Stimulated activated CD8-positive, alpha-beta memory T cell treated with anti-CD3 and anti-CD28 coated beads, Interleukin-12 subunit alpha, Interleukin-12 subunit beta, amount 100 ng/mL, for 24 hours (primary cell): ENCODE data around the gene SUGT1.

Experiments used
- DNase-seq: peaks from one replicate; pipeline ENCODE4 v3.0.0-alpha.2; 2020; ENCODE audit errors: extremely low read depth

Gene SUGT1

GRCh38 chr13:52737965-52738364 lies 85.3 kb downstream of the SUGT1 start:
- DNase-seq: no peak

DNA sequence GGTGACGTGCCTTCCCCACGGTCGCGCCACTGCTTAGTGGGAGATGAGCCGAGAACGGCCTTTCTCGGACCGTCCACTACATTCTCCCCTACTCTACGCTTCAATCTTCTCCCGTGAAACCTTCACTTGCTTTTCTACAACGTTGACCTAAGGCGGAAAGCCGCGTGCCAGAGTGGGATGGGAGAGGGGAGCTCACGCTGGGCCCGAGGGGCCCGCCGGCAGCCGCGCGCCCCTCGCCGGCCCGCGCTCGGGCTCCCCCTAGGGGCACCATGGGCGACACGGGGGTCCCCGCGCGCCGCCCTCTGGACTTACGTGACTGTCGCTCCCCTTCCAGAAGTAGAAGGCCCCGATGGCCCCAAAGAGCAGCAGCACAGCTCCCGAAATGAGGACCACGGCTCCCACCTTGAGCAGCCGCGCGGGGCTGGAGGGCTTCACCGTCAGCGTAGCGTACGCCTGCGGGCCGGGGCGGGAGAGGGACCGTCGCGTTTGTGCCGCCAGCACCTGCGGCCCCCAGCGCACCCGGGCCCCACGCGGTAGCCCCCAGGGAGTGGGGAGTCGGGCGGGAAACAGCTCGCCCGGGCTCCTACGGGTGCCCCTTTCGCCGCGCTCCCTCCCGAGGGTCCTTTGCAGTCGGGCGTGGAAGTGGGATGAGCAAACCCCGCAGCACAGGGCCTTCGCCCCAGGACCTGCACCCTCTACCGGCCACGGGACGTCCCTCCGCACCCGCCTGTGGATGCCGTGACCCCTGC lies 86.3 kb downstream of the SUGT1 start:
- no peak for DNase-seq

GRCh38 chr13:52739468-52740071 lies 86.9 kb downstream of the SUGT1 start, which contains the start of gene CNMD:
Gene CNMD, minus strand, starts transcription at chr13:52739820. Its CDS starts 119 bp downstream, at chr13:52739701.
- DNase-seq: no peak

- no peak for DNase-seq
Measured at GRCh38 chr13:52743569-52743968, 90.9 kb downstream of the SUGT1 start.

GRCh38 chr13:52743988-52744387 lies 91.4 kb downstream of the SUGT1 start:
- no peak for DNase-seq

DNA sequence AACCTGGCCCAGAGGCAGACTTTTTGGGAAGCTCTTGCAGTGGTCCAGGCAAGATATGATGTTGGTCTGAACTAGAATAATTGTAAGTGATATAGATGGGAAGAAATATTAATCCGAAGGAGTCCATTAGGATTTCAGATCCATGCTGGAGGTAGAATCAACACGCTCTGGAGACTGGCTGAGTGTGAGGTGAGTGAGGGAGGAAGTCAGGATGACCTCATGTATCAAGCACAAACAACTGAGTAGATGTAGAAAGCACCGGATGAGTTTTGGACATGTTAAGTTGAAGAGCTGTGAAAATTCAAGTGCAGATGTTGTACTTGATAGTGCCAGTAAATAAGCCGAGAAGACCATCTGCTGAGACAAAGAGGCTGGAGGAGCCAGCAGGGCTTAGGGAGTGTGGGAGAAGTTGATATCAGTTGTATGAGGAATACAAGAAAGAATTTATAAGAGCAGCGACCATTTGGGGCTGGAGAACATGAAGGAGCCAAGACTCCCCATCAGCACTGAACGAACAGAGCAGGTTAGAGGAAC lies 92.3 kb downstream of the SUGT1 start:
- no peak for DNase-seq

DNA sequence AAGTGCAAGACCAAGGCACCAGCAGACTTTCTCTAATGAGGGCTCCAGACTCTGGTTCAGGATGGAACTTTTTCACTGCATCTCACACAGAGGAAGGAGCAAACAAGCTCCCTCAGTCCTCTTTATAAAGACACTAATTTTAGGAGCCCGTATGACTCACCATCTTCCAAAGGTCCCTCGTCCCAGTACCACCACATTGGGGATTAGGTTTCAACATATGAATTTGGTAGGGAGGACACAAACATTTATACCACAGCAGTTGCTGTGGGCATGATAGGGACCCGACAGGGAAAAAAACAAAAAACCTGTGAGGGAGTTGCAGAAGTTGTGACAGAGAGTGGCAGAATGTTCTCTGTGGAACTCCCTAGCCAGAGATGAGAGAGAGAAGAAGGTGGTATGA lies 93.5 kb downstream of the SUGT1 start:
- no peak for DNase-seq

- DNase-seq: no peak
Measured at GRCh38 chr13:52749419-52749818, 96.8 kb downstream of the SUGT1 start.
